ENCODE measurements around the gene GIMAP8.

Gene GIMAP8

DNA sequence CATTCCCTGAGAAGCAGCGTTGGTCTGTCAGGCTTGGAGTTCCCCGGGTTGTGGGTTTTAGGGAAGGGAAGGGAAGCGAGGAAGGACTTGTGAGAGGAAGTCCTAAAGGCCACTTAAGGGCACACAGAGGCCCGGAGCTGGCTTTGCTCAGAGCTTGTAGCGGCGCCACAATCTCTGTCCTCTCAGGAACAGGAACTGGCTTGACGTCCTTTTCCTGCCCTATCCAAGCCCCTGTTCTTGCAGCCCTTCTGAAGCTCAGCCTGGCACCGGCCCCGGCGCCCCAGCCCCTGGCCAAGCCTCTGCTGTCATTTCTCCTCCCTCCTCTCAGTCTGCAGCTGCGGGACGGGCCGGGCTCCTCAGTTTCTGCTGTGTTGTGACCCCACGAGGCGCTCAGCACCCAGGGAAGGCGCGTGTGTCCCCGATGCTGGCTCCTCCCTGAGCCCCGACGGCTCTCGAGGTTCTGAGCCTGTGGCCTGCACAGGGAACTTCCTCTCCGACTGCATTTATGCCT lies at the start of gene GIMAP8:
GIMAP8 (plus strand) TSS at position 140 of the 511 bp plus-strand sequence. CDS start 16,069 bp downstream, outside the sequence.
- Histone ChIP-seq H3K9ac (ENCODE audit: low read depth, low read length) (no peak within 1 kb of the TSS), H3K9me3 (ENCODE audit: control insufficient read depth, insufficient read depth, low read length) (no peaks in the 10 kb centered on the region), H3K4me3 (ENCODE audit: low read depth, low read length) (no peak within 1 kb of the TSS), H3K27me3 (ENCODE audit: control insufficient read depth, insufficient read depth, low read length) (peaks cover 22% of the 10 kb centered on the region), H3K4me1 (ENCODE audit: control insufficient read depth, insufficient read depth, low read length) (peaks cover 3% of the 10 kb centered on the region), H3K36me3 (ENCODE audit: control insufficient read depth, insufficient read depth, low read length) (no peaks in the 10 kb centered on the region)

DNA sequence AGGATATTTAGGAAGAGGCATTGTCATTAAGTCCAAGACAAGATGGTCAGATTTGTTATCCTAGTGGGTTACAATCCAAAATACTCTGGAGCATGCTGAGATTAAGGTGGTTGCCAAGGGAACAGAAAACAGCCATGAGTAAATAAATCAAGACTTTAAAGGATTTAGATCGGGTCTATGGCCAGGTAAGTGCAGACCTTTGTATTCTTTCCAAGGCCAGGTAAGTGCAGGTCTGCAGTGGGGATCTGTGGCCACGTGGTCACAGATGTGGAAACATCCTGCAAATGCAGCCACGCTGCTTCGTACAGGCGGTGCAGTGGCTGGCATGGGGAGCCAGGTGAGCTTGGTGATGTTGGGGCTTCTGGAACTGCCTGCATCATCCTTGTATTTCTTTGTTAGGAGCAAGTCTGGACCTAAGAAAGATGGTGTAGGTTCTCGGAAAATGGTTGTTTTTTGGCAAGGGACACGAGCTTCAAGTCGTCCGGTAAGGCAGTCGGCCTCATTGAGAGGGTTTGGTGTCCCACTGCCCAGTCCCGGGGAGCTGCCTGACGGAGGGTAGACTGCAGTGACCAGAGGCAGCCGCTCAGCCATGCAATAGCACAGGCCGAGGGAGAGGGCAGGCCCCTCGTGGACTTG lies 49.5 kb upstream of the GIMAP8 start:
- H3K4me1 ChIP-seq (ENCODE audit: control insufficient read depth, insufficient read depth, low read length) = peaks cover 49% of the 10 kb centered on the region
- no peak overlapping the region for H3K4me3 ChIP-seq (ENCODE audit: low read depth, low read length)
- peak overlapping the region; percentile 56 for H3K9ac ChIP-seq (ENCODE audit: low read depth, low read length)

DNA sequence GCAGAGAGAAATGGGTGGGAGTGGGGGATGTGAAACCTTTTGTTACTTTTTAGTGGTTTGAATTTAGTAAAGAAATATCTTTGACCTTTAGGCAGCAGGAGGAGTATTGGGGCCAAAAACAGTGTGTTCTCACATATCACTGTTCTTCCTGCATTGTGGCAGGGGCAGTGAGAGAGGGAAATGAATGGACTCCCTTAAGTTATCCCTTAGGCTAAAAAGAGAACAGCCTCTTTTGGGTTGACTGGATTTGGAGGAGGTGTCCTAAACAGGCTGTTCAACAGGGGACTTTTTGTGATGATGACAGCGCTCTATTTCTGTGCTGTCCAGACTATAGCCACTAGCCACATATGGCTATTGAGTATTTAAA lies 49.0 kb upstream of the GIMAP8 start:
- H3K36me3 ChIP-seq (ENCODE audit: control insufficient read depth, insufficient read depth, low read length) = peaks cover 17% of the 10 kb centered on the region
- peak overlapping the region; percentile 56 for H3K9ac ChIP-seq (ENCODE audit: low read depth, low read length)
- no peak overlapping the region for H3K4me3 ChIP-seq (ENCODE audit: low read depth, low read length)
- H3K9me3 ChIP-seq (ENCODE audit: control insufficient read depth, insufficient read depth, low read length) = no peaks in the 10 kb centered on the region
- no peaks in the 10 kb centered on the region for H3K27me3 ChIP-seq (ENCODE audit: control insufficient read depth, insufficient read depth, low read length)
- peaks cover 53% of the 10 kb centered on the region for H3K4me1 ChIP-seq (ENCODE audit: control insufficient read depth, insufficient read depth, low read length)

More for the DNA sequence above, 49.5 kb upstream of the GIMAP8 start:
- Histone ChIP-seq H3K9me3 (ENCODE audit: control insufficient read depth, insufficient read depth, low read length) (no peaks in the 10 kb centered on the region), H3K36me3 (ENCODE audit: control insufficient read depth, insufficient read depth, low read length) (peaks cover 20% of the 10 kb centered on the region), H3K27me3 (ENCODE audit: control insufficient read depth, insufficient read depth, low read length) (no peaks in the 10 kb centered on the region)

DNA sequence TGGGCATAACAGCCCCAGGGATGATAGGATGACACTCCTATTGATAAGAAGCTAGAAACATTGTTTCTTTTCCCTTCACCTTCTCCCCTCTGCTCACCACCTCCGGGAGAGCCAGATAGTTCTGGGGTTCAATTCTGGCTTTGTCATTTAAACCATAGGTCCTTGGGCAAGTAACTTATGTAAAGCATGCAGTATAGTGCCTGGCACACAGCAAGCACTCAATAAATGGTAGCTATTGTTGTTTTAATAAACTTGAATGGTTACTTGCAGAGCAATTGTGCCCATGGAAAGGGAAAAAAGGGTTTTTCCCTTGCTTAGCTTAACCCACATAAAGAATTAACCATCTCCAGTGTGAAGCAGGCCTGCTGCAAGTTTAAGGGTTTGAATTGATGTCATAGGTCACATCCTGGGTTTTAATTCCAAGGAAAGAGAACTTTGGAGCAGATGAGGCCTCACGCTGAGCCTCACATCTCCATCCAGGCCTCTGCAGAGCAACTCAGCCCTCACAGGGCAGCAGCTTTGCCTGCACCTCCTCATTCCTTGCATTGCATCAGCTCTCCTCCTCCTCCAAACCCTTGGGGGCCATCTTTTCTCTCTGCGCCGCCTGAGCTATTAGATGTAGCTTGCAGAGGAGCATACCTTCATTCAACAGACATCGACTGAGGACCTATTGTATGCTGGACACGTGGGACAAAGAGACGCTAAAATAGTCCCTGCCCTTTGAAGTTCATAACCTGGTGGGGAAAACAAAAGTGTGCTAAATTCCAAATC lies 48.4 kb upstream of the GIMAP8 start:
- Histone ChIP-seq H3K27me3 (ENCODE audit: control insufficient read depth, insufficient read depth, low read length) (no peaks in the 10 kb centered on the region), H3K9ac (ENCODE audit: low read depth, low read length) (peak overlapping the region; percentile 81)

DNA sequence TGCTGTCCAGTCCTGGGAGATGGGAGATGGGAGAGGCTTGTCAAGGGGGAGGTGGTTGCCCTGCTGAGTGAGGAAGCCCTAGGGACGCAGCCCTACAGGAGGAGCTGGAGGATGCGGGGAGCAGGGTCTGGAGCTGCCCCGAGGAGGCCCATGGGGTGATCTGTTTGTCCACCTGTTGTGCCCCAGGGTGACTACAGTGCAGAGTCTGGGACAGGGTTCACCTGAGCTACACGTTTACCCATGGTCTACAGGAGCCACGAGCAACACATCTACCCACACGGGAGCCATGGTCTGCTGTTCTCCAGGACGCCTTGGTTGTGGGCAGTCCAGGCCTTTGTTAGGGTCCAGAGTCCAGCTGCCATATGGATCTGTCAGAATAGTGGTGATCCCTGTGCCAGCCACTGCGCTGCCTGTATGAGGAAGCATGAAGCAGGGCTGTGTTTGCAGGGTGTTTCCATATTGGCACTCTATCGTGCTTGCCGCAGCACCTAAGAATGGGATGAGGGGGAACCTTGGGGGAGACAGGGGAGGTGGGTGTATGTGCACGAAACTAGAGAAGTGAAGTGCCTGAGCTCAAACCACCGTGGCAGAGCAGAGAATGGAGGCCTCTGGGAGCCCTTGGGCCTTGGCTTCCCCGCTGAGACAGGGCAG lies 47.6 kb upstream of the GIMAP8 start:
- peaks cover 58% of the 10 kb centered on the region for H3K4me1 ChIP-seq (ENCODE audit: control insufficient read depth, insufficient read depth, low read length)
- peaks cover 9% of the 10 kb centered on the region for H3K36me3 ChIP-seq (ENCODE audit: control insufficient read depth, insufficient read depth, low read length)
- no peaks in the 10 kb centered on the region for H3K27me3 ChIP-seq (ENCODE audit: control insufficient read depth, insufficient read depth, low read length)
- H3K9me3 ChIP-seq (ENCODE audit: control insufficient read depth, insufficient read depth, low read length) = no peaks in the 10 kb centered on the region
- H3K9ac ChIP-seq (ENCODE audit: low read depth, low read length) = peak overlapping the region; percentile 81
- peak overlapping the region; percentile 27 for H3K4me3 ChIP-seq (ENCODE audit: low read depth, low read length)

More for the DNA sequence above, 48.4 kb upstream of the GIMAP8 start:
- Histone ChIP-seq H3K36me3 (ENCODE audit: control insufficient read depth, insufficient read depth, low read length) (peaks cover 12% of the 10 kb centered on the region), H3K4me3 (ENCODE audit: low read depth, low read length) (peak overlapping the region; percentile 27), H3K9me3 (ENCODE audit: control insufficient read depth, insufficient read depth, low read length) (no peaks in the 10 kb centered on the region), H3K4me1 (ENCODE audit: control insufficient read depth, insufficient read depth, low read length) (peaks cover 58% of the 10 kb centered on the region)

DNA sequence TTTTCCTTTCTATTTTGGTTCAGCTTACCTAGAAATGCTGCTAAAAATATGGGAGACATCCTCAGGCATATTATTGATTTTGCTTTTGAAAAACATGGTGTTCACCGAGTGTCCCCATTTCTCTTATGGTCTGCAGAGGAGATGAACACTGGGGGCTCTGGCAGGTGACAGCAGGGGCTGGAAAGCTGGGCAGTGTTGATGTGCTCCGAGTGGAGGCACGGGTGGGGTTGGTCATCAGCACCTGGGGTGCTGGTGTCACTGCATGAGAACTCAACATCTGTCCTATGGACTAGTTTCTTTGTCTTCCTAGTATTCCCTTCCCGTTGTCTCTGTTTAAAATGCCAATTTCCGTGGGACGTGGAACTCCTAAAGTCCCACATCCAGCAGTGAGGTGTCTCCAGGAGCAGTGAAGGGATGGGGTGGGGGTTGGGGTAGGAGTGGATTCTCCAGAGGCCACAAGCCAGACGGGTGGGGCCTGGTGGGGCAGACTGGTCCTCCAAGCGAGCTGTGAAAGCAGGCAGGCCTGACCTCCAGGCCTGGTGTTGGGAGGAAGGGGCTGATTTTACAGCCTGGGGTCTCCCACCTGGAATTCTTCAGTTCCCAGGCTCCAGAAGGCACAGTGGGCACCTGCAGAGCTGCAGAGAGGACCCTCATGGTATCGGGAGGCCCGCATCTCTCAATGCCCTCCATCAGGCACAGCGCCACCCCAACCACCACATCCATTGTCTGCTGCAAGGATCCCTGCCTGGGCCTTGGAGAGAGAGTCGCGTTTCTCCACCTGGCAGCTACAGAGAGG lies 46.9 kb upstream of the GIMAP8 start:
- H3K4me3 ChIP-seq (ENCODE audit: low read depth, low read length) = peak overlapping the region; percentile 27

DNA sequence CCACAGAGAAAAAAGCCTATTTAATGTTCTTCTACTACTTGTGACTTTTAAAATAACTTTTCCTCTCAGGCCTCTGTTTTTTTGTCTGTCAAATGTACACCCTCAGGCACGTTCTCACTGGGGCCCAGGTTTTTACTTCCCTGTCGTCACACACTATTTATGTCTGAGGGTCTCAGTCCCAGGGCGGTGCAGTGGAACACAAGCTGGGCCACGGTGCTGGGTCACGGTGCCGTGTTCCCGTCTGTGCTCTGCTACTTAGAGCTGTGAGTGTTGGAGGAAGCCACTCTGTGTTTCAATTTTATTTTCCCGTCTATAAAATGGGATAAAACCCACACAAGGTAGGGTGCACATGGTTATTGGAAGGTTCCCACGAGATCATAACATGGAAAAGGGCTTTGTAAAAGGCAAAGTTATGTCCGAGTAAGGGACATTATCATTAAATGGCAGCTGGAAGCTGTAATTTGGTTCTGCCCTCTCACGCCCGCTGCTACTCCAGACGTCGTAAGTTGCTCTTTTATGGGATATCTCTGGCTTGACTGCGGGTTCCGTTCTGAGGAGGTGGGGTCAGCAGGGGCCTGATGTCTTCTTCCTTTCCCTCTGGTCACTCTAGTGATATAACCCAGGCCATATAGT lies 46.1 kb upstream of the GIMAP8 start:
- Histone ChIP-seq H3K4me1 (ENCODE audit: control insufficient read depth, insufficient read depth, low read length) (peaks cover 55% of the 10 kb centered on the region), H3K9ac (ENCODE audit: low read depth, low read length) (peak overlapping the region; percentile 74)

More for the DNA sequence above, 46.9 kb upstream of the GIMAP8 start:
- Histone ChIP-seq H3K4me1 (ENCODE audit: control insufficient read depth, insufficient read depth, low read length) (peaks cover 58% of the 10 kb centered on the region), H3K9me3 (ENCODE audit: control insufficient read depth, insufficient read depth, low read length) (no peaks in the 10 kb centered on the region), H3K36me3 (ENCODE audit: control insufficient read depth, insufficient read depth, low read length) (peaks cover 8% of the 10 kb centered on the region), H3K27me3 (ENCODE audit: control insufficient read depth, insufficient read depth, low read length) (no peaks in the 10 kb centered on the region), H3K9ac (ENCODE audit: low read depth, low read length) (peak overlapping the region; percentile 81)

DNA sequence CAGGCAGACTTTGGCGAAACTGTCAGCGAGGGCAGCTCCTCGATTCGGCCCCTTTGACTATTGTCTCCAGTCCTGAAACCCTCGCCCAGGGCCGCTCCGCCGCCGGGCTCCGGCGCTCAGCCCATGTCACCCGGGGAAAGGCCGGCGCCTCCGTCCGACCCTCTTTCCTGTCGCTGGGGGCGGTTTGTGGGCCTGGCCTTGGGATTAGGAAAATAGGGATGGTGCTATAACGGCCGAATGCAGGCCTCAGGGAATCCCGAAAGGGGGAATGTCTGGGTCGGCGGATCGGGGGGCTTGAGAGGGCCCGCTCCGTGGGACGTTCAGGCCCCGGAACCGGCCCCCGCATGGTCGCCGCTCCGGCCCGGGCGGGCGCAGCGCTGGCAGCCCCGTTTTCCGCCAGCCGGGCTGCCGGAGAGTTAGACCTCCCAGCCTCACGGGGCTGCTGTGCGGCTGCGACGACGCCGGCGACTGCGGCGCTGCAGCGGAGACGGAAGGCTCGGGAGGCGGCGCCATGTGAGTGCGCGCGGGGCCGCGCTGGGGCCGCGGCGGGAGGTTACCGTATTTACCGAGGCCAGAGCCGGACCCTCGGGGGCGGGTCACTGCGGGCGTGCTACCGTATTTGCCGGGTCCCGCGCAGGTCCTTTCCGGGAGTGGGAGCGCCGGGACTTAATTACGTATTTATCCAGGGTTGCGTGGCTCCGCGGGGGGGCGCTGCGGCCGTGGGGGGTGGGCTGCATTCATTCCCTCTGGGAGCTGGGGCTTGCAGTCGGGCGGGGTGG lies 45.4 kb upstream of the GIMAP8 start:
- Histone ChIP-seq H3K9me3 (ENCODE audit: control insufficient read depth, insufficient read depth, low read length) (no peaks in the 10 kb centered on the region), H3K9ac (ENCODE audit: low read depth, low read length) (peak overlapping the region; percentile 74), H3K4me3 (ENCODE audit: low read depth, low read length) (peak overlapping the region; percentile 68), H3K4me1 (ENCODE audit: control insufficient read depth, insufficient read depth, low read length) (peaks cover 49% of the 10 kb centered on the region), H3K36me3 (ENCODE audit: control insufficient read depth, insufficient read depth, low read length) (peaks cover 10% of the 10 kb centered on the region), H3K27me3 (ENCODE audit: control insufficient read depth, insufficient read depth, low read length) (no peaks in the 10 kb centered on the region)

More for the DNA sequence above, 46.1 kb upstream of the GIMAP8 start:
- Histone ChIP-seq H3K36me3 (ENCODE audit: control insufficient read depth, insufficient read depth, low read length) (peaks cover 8% of the 10 kb centered on the region), H3K4me3 (ENCODE audit: low read depth, low read length) (peak overlapping the region; percentile 68), H3K27me3 (ENCODE audit: control insufficient read depth, insufficient read depth, low read length) (no peaks in the 10 kb centered on the region), H3K9me3 (ENCODE audit: control insufficient read depth, insufficient read depth, low read length) (no peaks in the 10 kb centered on the region)

DNA sequence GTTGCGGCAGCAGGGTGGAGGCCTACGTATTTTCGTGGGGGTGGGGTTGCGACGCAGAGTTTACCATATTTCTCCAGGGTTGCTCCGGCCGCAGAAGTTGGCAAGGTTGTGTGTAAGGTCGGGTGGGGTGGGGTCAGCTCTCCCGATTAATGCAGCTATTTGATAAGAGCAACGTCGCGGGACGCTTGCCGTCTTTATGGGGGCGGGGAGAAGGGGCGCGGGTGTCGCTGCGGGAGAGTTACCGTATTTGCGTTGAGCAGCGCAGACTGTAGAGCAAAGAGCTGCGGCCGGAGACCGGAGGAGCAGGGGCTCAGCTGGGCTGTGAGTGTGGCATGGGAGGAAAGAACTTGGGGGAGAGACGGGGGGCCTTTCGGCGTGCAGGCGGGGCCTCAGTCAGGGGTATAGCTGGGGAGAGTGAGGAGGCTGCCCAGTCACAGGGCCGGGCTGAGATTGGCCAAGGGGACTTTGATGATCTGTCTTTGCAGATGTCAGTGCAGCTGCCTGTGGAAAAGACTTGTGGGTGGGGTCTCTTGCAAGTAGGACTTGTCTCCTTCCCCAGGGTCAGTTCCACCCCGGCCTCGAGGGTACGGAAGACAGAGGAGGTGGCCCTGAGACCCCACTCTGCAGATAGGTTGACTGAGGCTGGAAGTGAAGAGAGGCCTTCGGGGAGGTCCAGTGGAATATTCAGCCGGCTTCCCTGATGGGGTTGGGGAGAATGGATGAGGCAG lies 44.7 kb upstream of the GIMAP8 start:
- Histone ChIP-seq H3K4me1 (ENCODE audit: control insufficient read depth, insufficient read depth, low read length) (peaks cover 44% of the 10 kb centered on the region), H3K36me3 (ENCODE audit: control insufficient read depth, insufficient read depth, low read length) (peaks cover 14% of the 10 kb centered on the region), H3K9ac (ENCODE audit: low read depth, low read length) (peak overlapping the region; percentile 37), H3K4me3 (ENCODE audit: low read depth, low read length) (peak overlapping the region; percentile 68), H3K27me3 (ENCODE audit: control insufficient read depth, insufficient read depth, low read length) (no peaks in the 10 kb centered on the region), H3K9me3 (ENCODE audit: control insufficient read depth, insufficient read depth, low read length) (no peaks in the 10 kb centered on the region)

DNA sequence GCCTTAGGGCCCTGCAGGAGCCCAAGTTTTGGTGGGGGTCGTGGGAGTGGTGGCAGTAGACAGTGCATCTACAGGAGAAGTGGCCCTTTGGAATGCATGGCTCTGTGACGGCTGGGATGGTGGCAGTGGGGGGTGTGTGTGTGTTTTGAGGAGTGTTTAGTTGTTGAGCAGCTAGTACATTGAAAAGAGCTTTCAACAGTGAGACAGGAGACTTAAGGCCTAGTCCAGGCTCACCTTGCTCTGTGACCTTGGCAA lies 44.2 kb upstream of the GIMAP8 start:
- H3K36me3 ChIP-seq (ENCODE audit: control insufficient read depth, insufficient read depth, low read length) = peaks cover 17% of the 10 kb centered on the region
- peaks cover 39% of the 10 kb centered on the region for H3K4me1 ChIP-seq (ENCODE audit: control insufficient read depth, insufficient read depth, low read length)
- no peak overlapping the region for H3K9ac ChIP-seq (ENCODE audit: low read depth, low read length)
- H3K4me3 ChIP-seq (ENCODE audit: low read depth, low read length) = peak overlapping the region; percentile 68
- H3K9me3 ChIP-seq (ENCODE audit: control insufficient read depth, insufficient read depth, low read length) = no peaks in the 10 kb centered on the region
- H3K27me3 ChIP-seq (ENCODE audit: control insufficient read depth, insufficient read depth, low read length) = no peaks in the 10 kb centered on the region

Measured in iPS-15b (cell line).